ENCODE data around the gene KCNJ11. TPM values are rescaled to one million over a fixed set of nuclear protein-coding genes. Genes with fewer than 3 reads are reported as not detected.

The KCNJ11 gene
- total and polyA plus RNA-seq, 2 experiments from 2014 or later, result 0.31 to 10.5 TPM

GRCh38 chr11:17399236-17399635 lies 10.8 kb upstream of the KCNJ11 start:
- H3K9me2 ChIP-seq (replicated peaks; ENCODE audit: insufficient read depth), result no peaks in the 10 kb centered on the region
- no peaks in the 10 kb centered on the region for H3K79me2 ChIP-seq
- no peaks in the 10 kb centered on the region for H3K36me3 ChIP-seq (replicated peaks; ENCODE audit: insufficient read depth, low read depth)
- no peaks in the 10 kb centered on the region for H3K4me1 ChIP-seq (ENCODE audit: insufficient read depth)
- TF ChIP-seq EZH2 (IDR thresholded peaks at IDR 0.05; ENCODE audit: borderline replicate concordance), result no peak
- no peak for TF ChIP-seq CTCF (IDR thresholded peaks at IDR 0.05; ENCODE audit: poor library complexity)
- TF ChIP-seq EZH2phosphoT487 (IDR thresholded peaks at IDR 0.05; ENCODE audit: low read depth, severe bottlenecking, unreplicated experiment), result no peak
- H3K9me3 ChIP-seq (ENCODE audit: low read depth), result no peaks in the 10 kb centered on the region
- no peak overlapping the region for H2AFZ ChIP-seq
- no peak overlapping the region for H3K27ac ChIP-seq
- H4K20me1 ChIP-seq (ENCODE audit: insufficient read depth, poor library complexity, severe bottlenecking), result no peaks in the 10 kb centered on the region
- no peak overlapping the region for H3K4me3 ChIP-seq
- H3K27me3 ChIP-seq, result no peaks in the 10 kb centered on the region
- H3K4me2 ChIP-seq, result no peak overlapping the region
- no peak for DNase-seq (ENCODE audit: low spot score)

GRCh38 chr11:17397311-17398002 lies 9.0 kb upstream of the KCNJ11 start:
- H3K4me1 ChIP-seq (ENCODE audit: insufficient read depth), result no peaks in the 10 kb centered on the region
- no peak overlapping the region for H2AFZ ChIP-seq
- WGBS (ENCODE audit: low lambda C conversion rate, missing lambda C conversion rate), result 94% methylated on average over 14 of the region's 14 CpGs
- H3K4me3 ChIP-seq, result no peak overlapping the region
- no peak overlapping the region for H3K4me2 ChIP-seq
- no peak for DNase-seq (ENCODE audit: low spot score)
- no peaks in the 10 kb centered on the region for H3K9me3 ChIP-seq (ENCODE audit: low read depth)
- H3K27me3 ChIP-seq, result no peaks in the 10 kb centered on the region
- TF ChIP-seq CTCF (IDR thresholded peaks at IDR 0.05; ENCODE audit: poor library complexity) (no peak), EZH2phosphoT487 (IDR thresholded peaks at IDR 0.05; ENCODE audit: low read depth, severe bottlenecking, unreplicated experiment) (no peak)
- H3K36me3 ChIP-seq (replicated peaks; ENCODE audit: insufficient read depth, low read depth), result no peaks in the 10 kb centered on the region
- no peaks in the 10 kb centered on the region for H3K9me2 ChIP-seq (replicated peaks; ENCODE audit: insufficient read depth)
- no peak overlapping the region for H3K27ac ChIP-seq
- no peaks in the 10 kb centered on the region for H3K79me2 ChIP-seq
- no peaks in the 10 kb centered on the region for H4K20me1 ChIP-seq (ENCODE audit: insufficient read depth, poor library complexity, severe bottlenecking)

- no peaks in the 10 kb centered on the region for H3K36me3 ChIP-seq (replicated peaks; ENCODE audit: insufficient read depth, low read depth)
- 96% methylated on average over 22 of the region's 22 CpGs for WGBS (ENCODE audit: low lambda C conversion rate, missing lambda C conversion rate)
- no peaks in the 10 kb centered on the region for H3K79me2 ChIP-seq
- no peaks in the 10 kb centered on the region for H3K27me3 ChIP-seq
- H3K4me2 ChIP-seq, result no peak overlapping the region
- H3K4me3 ChIP-seq, result no peak overlapping the region
- H4K20me1 ChIP-seq (ENCODE audit: insufficient read depth, poor library complexity, severe bottlenecking), result no peaks in the 10 kb centered on the region
- H2AFZ ChIP-seq, result no peak overlapping the region
- TF ChIP-seq EZH2phosphoT487 (IDR thresholded peaks at IDR 0.05; ENCODE audit: low read depth, severe bottlenecking, unreplicated experiment) (no peak), CTCF (IDR thresholded peaks at IDR 0.05; ENCODE audit: poor library complexity) (no peak), EZH2 (IDR thresholded peaks at IDR 0.05; ENCODE audit: borderline replicate concordance) (no peak)
- H3K4me1 ChIP-seq (ENCODE audit: insufficient read depth), result no peaks in the 10 kb centered on the region
- H3K27ac ChIP-seq, result no peak overlapping the region
- H3K9me2 ChIP-seq (replicated peaks; ENCODE audit: insufficient read depth), result no peaks in the 10 kb centered on the region
- no peak for DNase-seq (ENCODE audit: low spot score)
- H3K9me3 ChIP-seq (ENCODE audit: low read depth), result no peaks in the 10 kb centered on the region
Measured at GRCh38 chr11:17396598-17397310, 8.3 kb upstream of the KCNJ11 start.
